GM18861 (cell line): ENCODE results near the gene SV2C.
"Not testable (repeated sequence)": the region's sequence is repeated elsewhere in the genome, so short reads cannot be mapped to it uniquely, and the experiment has no call there.

ENCODE experiments used
- ATAC-seq: cut with Tn5 transposase; IDR thresholded peaks from one replicate; pipeline ENCODE4 v1.9.1; 2021; ENCODE audit not compliant: unreplicated experiment

The SV2C gene, protein sequence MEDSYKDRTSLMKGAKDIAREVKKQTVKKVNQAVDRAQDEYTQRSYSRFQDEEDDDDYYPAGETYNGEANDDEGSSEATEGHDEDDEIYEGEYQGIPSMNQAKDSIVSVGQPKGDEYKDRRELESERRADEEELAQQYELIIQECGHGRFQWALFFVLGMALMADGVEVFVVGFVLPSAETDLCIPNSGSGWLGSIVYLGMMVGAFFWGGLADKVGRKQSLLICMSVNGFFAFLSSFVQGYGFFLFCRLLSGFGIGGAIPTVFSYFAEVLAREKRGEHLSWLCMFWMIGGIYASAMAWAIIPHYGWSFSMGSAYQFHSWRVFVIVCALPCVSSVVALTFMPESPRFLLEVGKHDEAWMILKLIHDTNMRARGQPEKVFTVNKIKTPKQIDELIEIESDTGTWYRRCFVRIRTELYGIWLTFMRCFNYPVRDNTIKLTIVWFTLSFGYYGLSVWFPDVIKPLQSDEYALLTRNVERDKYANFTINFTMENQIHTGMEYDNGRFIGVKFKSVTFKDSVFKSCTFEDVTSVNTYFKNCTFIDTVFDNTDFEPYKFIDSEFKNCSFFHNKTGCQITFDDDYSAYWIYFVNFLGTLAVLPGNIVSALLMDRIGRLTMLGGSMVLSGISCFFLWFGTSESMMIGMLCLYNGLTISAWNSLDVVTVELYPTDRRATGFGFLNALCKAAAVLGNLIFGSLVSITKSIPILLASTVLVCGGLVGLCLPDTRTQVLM

DNA sequence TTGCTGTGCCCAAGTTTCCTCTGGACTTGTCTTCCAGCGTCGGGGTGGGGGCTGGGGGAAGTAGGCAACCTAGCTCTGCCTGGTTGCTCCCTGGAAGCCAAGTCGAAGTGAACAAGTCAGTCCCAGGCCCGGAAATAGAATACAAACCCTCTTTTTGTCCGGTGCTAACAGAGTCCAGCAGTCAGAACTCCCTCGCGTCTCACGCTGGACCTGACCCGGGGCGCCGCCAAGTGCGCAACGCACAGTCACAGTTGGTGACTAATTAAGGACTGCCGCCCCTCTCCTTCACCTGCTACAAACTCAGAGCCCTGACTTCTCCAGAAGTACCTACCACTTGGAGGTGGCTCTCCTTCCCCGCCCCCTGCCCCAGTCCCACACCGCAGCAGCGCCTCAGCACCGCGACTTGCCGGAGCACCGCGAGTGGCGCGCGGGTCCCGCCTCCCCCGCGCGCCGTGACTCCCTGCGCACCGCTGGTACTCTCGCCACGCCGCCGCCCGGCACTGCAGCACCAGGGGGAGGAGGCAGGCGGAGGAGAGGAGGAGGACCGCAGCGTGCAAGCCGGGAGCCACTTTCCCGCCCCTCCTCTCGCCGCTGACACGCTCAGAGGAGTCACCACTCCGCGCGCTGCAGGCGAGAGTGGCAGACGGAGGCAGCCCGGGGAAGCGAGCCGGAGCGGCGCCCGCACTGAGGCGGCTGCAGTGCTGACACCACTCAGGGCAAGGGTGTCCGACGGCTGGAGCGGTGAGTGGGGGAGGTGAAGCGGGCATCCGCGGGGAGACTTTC, at the start of gene SV2C:
Gene SV2C, plus strand, starts transcription at position 612 of the 783 bp plus-strand sequence. CDS start 48,368 bp downstream, outside the sequence.
- no peak for ATAC-seq

DNA sequence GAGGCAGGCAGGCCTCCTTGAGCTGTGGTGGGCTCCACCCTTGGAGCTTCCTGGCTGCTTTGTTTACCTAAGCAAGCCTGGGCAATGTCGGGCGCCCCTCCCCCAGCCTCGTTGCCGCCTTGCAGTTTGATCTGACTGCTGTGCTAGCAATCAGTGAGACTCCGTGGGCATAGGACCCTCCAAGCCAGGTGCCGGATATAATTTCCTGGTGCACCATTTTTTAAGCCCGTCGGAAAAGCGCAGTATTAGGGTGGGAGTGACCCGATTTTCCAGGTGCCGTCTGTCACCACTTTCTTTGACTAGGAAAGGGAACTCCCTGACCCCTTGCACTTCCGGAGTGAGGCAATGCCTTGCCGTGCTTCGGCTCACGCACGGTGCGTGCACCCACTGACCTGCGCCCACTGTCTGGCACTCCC, 45.4 kb upstream of the SV2C start:
- not testable (repeated sequence) for ATAC-seq

DNA sequence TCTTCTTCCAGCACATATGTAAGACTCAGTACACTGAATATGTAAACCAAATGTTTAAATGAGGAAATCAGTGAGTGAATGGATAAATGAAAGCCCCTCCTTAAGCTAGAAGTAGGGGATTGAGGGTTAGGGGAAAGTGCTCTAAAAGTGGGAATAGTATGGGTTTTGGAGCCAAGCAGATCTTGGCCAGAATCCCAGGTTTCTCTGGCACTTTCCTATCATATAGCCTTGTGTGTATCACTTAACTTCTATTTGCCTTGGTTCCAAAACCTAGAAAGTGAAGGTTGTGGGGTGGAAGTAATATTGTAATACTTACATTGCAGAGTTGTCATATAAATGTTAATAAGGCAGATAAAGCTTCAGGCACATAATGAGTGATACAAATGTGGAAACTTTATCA, 45.0 kb upstream of the SV2C start:
- ATAC-seq: no peak

DNA sequence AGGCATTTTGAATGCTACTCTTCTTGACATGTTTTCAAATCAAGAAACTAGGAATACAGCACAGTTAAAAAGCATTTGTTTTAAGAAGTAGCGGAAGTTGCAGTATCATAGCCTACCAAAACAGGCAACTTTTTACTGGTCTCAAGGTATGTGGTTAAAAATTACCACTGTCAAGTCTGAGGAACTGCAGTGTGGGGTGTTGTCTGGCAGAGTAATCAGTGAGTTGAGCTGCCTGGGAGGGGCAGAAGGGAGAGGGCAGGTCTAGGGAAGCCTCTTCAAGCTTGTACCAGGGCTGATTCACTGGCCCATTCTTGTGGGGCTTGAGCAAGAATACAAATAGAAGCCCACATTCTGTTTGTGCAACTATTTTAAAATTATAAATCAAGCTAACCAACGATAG, 42.4 kb upstream of the SV2C start:
- ATAC-seq: no peak

DNA sequence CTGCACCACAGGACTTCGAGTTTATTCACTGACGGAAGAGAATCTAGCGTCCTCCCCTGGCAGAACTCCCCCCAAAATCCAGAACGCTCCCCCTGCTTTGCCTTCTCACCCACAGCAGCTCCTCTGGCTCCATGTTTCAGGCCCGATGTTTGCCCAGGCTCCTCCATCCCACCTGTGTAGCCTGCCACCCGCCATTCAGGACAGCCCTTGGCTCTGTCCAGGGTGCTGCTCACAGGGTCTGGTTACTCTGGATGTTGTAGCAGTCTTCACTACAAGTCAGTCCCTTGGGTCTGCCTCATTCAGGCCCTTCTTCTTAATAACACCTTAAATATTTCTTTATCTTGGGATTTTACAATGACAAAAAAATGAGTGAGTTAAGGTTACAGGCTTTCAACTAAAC, 41.3 kb upstream of the SV2C start:
- no peak for ATAC-seq

DNA sequence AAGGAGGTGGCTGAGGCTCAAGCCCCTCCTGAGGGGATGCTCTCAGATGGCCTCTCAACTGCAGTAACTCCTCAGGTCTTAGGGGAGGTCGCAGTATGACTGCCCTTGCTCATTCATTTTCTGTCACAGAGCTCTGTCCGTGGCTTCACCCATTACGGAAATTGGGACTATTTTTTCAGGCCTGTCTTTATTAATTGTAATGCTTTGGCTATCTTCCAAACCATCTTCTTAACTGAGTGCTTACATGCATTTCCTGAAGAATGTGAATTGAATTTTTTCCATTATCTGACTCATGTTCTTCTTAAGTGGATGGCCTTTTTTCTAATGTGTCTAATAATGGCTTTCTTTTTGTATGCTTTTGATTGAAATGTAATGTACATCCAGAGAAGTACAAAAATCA, 36.4 kb upstream of the SV2C start:
- no peak for ATAC-seq

DNA sequence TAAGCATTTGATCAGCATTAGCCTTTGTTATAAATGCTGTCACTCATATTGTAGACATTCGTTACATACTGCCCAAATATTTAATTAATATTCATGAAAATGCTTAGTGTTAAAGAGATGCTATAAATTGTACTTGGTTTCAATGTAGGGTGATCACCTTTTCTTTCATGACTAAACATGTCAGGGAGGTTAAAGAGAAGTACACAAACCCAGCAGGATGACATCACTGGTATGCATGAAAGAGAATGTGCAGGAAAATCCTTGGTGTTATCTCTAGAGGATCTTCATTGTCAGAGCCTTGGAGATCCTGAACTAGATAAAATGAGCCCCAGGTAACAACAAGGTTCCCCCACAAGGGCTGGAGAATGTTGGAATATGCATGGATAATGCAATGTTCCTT, 33.0 kb upstream of the SV2C start:
- ATAC-seq: no peak

DNA sequence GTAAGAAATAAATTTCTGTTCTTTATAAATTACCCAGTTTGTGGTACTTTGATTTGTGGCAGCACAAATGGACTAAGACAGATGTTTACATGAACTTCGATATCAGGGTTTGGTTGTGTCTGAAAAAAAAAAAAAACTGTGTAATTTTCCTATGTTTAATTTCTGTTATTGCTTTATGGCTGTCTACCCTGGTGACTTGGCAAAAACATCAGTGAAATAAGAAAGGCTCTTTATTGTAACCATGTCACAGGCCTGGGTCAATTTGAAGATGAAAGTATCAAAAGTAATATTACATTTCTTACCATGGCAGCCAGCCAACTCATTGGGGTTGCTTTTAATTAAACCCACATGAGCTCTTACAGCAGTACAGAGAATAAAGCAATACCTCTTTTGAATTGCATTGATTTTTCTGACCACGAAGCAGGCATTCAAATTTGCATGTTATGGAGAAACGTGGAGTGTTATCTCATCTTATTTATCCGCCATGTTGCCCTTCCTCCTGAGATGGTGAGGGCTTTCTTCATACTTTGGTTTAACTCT, 20.6 kb upstream of the SV2C start:
- no peak for ATAC-seq

DNA sequence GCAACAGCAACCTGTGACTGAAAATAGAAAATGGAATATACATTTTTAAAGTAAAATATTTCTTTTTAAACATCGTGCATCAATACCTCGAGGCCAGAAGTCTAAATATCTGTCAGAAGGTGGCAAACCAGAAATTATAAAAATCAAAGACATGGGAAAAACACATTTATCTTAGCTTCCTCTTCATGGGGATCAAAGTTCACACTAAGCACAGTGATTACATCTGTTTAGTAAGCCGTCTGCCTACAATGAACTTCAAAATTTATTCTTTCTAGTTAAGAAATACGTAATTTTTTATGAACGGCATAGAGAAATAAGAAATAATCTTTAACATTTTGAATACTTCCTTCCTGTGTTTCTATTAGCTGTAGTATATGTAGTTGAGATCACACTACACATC, 17.9 kb upstream of the SV2C start:
- no peak for ATAC-seq

DNA sequence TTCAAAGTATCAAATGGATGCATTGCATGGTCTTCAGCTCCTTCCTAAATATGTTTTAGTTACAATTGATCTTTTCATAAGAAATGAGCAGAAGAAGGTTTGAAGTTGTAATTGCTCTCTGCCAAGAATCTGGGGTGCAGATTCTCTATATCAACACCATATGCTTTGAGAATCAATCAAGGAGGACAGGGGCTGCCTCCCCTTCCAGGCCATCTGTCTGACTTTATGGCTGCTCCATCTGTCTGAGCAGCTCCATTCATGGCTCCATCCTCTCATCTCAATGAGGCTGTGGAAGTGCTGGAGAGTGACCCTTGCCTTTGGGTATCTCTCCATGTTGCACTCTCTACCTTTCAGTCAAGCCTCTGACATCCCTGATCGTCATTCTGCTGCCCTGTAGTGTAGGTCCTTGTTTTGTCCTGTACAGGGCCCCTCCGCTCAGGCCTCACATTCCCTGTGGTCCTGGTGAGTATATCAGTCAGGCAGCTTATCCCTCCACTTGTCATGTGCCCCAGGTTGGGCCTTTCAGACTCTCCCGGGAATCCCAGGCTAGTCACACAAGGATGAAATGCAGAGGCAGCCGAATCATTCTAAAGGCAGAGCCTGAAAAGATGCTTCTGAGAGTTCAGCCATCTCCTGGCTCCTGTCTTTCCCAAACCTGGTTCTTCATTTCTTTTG, 14.0 kb upstream of the SV2C start:
- ATAC-seq: no peak

DNA sequence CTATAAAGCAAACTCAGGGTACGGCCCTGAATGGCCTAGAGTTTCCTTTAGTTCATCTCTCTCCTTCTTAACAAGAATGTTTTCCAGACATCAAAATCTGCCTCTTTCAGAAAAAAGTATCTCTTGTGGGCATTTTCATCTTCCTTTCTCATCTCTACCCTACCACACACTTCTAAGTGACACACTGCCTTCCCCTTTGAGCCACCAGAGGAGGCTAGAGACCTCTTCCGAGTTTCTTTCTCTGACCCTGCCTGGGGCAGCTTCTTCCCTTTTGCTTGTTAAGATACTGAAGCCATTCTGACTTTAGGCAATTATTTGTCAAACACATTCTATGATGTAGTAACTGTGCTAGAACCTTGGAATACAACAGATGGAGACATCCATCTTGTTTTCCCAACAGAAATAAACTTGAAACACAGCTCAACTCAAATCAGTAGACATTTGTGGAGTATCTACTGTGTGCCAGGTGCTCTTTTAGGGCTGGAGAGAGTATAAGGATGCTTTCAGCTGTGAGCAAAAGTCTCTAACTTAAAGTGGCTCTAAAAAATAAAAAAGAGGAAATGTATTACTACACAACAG, 8.6 kb upstream of the SV2C start:
- ATAC-seq: no peak

DNA sequence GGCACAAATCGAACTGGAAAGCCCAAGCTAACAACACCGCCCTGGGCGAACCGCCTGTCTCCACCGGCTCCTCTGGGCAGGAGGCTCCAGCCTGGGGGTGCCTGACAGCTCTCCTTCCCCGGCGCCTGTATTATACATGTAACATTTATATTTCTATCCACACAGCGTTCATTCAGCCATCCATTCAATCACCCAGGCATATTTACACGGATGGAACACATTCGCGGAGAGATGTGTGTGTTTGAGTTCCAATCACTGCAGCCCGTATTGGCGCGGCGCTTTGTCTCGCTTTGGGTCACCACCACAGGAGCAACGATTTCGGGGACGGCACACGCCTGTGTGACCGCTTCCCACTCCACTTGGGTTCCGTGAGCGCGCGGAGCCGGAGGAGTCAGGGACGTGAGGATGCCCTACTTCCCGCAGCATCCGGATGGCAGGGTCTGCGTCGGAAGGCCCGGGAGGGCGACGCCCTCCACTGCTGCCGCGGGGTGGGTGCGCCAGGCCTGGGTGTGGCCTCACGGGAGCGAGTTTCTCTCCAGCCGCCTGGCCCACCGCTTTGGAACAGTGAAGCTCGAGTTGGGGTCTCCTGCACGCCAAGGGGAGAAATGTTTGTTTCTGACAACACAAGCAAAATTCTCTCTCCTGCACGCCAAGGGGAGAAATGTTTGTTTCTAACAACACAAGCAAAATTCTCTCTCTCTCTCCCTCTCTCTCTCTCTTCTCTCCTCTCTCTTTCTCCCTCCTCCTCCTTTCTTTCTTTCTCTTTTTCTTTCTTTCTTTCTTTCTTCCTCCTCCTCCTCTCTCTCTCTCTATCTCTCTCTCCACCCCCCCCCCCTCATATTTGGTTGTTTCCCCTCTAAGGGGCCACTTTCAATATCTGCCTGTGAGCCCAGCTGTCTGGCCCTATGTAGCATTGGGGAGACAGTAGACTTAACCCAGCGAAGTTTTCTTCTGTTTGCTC, 1.1 kb upstream of the SV2C start:
- no peak for ATAC-seq

DNA sequence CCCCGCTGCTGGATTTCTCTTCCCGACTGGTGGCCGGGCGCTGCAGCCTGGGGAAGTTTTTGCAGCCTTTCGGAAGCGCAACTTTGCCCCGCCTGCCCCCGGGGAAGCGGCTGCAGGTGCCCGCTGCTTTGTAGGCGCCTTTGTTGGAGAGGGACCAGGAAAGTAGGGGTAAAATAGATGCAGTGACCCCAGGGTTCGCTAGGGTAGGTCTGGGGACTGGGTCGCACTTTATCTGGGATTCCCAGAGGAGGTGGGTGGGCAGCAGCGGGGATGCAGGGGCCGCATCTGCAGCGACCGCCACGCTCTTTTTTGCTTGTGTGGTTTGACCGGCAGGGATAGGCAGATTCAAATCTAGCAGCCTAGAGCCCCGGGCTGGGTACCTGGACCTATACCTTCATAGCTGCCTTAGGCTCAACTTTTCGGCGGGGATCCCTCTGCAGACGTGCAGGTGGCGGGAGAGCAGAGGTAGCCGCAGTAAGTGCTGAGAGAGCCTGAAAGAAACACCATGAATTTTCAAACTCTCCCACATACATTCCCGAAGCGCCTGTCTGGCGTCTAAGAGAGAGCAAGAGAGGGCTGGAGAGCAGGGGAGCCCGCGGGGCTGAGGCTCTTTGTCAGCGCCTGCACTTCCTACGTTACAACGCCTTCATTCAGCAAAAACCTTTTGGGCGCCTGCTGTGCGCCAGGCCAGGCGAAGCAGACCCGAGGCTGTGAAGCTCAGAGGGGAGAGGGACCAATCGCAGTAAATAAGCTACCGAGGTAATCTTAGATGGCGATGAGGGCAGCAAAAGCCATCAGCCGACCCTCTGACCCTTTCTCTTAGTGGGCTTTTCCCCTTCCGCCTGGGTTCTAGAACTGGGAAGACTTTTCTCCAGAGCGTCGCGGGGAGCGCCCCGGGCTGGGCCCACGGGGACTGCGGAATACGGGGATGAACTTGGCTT, 642 bp downstream of the SV2C start:
- ATAC-seq: no peak

DNA sequence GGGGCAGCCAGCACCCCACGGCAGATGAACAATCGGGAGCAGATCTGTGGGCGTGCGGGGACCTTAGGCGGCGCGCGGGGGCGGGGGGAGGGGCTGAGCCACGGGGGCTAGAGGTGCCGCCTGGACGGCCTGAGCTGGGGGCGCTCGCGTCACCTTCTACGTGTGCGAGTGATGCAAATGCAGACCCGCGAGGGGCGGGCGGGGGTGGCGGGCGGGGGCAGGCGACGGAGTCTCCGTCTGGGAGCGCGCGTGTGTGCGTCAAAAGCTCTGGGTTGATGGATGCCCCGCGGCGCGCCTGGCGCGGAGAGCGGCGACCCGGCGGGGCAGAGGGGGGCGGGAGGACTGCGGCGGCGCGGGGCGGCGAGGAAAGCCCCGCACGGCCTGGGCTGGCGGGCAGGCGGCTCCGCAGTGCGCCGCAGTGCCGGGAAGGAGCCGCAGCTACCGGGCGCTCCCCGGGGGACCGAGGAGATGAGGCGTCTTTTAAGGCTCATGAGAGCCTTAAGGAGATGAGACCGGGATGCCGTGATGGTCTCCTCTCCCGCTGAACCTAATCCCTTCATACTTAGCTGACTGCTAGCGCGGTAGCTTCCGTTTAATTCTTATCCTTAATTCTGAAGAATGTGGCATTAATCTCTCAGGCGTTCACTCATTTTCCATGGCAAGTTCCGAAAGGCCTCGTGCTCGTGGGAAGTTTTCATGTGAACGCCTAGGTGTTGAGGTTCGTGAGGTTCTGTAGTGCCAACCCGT, 1.5 kb downstream of the SV2C start:
- ATAC-seq: no peak

DNA sequence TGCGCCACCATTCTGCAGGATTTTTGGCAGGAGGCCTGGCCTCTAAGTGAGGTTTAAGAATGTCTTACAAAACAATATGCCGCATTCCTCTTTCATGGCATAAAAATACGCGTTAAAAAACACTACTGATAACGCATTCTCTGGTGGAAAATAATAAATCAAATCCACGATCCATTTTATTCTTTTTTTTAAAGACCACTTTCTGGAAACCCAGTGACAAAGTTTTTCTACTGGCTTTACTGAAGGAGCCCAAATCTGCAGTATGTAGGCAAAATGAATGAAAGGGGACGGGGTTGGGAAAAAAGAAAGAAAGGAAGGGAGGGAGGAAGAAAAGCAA, 2.0 kb downstream of the SV2C start:
- ATAC-seq: no peak

DNA sequence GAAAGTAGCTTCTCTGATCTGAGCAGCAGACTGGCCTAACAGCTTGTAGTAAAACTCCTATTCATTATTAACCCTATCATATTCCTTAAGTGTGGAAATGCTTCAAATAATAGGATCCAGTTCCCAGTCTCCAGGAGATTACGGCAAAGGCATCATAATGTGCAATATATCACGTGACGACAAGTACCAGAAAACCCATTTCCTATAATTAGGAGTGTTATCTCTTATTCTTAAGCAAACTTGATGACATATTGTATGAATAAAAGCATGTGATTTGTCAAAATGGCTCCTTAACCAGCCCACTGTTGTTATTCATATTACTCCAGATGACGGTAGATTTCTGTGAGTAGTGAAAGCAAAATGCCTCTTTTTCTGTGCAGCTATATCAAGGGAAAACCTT, 2.9 kb downstream of the SV2C start:
- ATAC-seq: no peak

DNA sequence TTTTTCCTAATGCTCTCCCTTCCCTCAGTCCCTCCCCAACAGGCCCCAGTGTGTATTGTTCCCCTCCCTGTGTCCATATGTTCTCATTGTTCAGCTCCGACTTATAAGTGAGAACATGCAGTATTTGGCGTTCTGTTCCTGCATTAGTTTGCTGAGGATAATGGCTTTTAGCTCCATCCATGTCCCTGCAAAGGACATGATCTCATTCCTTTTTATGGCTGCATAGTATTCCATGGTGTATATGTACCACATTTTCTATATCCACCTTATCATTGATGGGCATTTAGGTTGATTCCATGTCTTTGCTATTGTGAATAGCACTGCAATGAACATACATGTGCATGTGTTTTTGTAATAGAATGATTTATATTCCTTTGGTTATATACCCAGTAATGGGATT, 6.0 kb downstream of the SV2C start:
- ATAC-seq: not testable (repeated sequence)

DNA sequence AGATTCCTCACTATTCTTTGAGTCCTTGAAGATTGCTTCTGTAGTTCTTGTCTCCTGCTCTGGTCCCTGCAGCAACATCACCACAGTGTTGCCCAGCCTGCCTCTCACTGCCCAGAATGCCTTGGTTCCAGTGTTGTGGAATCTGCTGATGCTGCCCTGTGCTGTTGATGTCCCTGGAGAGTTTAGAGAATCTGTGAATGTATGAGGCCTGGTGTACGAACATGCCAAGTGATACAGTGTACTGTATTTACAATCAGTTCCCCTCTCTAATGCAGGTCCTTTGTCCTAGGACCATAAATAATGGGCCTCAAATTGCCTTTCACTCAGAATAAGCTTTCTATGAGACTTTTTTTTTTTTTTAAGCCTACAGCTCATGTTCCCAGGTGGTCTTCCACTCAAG, 8.2 kb downstream of the SV2C start:
- ATAC-seq: no peak
